SW480 (cell line): Measurements from ENCODE around the gene CD22.
"Not testable (repeated sequence)": the region's sequence is repeated elsewhere in the genome, so short reads cannot be mapped to it uniquely, and the experiment has no call there.

Experiments
- DNase-seq: peaks from one replicate; pipeline ENCODE4 v3.0.0-alpha.2; 2016; ENCODE audit warnings: low spot score

Gene CD22

DNA sequence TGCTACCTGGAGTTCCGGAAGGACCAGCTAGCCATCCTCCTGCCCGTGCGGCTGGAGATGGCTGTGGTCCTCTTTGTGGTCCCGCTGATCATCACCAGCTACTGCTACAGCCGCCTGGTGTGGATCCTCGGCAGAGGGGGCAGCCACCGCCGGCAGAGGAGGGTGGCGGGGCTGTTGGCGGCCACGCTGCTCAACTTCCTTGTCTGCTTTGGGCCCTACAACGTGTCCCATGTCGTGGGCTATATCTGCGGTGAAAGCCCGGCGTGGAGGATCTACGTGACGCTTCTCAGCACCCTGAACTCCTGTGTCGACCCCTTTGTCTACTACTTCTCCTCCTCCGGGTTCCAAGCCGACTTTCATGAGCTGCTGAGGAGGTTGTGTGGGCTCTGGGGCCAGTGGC lies 30.4 kb downstream of the CD22 start:
- DNase-seq, result not testable (repeated sequence)

DNA sequence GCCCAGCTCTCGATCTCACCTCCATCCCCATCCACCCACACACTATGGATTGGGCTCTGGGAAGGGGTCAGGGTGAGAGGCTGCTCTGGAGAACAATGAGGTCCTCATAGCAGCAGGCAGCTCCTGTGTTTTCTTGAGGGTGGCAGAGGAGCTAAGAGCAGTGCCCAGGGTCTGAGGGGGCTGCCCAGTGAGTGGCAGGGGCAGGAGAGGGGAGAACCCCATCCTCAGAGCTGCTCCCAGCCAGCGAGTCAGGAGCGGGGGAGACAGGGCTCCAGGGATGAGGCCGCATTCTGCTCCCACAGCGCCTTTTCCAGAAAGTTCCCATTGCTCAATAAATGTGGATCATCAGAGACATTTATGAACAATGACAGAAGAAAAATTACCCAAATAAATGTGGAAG lies 31.1 kb downstream of the CD22 start:
- DNase-seq, result not testable (repeated sequence)

DNA sequence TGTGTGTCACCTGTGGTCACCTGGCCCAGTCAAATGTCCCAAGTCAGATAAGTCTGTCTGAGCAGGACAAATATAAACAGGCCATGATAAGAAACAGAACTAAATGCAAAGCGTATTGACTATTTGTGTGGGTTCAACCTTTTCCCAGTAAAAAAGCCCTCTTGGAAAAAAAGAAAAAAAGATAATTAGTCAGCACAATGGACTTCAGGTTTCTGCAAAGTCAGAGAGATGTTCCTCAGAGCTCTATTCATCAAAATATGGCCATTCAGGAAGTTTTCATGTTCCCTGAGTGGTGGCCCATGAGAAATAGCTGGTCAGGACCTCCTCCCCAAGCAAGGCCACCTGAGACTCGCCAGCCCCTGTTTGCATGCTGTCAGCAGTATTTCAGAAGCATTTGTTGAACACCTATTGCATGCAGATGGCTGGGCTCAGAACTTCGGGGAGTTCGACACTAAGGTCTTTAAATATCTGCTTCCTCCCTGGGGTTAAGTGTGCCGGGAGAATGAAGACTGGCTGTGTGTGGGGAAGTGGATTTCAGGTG lies 32.0 kb downstream of the CD22 start:
- DNase-seq, result no peak

DNA sequence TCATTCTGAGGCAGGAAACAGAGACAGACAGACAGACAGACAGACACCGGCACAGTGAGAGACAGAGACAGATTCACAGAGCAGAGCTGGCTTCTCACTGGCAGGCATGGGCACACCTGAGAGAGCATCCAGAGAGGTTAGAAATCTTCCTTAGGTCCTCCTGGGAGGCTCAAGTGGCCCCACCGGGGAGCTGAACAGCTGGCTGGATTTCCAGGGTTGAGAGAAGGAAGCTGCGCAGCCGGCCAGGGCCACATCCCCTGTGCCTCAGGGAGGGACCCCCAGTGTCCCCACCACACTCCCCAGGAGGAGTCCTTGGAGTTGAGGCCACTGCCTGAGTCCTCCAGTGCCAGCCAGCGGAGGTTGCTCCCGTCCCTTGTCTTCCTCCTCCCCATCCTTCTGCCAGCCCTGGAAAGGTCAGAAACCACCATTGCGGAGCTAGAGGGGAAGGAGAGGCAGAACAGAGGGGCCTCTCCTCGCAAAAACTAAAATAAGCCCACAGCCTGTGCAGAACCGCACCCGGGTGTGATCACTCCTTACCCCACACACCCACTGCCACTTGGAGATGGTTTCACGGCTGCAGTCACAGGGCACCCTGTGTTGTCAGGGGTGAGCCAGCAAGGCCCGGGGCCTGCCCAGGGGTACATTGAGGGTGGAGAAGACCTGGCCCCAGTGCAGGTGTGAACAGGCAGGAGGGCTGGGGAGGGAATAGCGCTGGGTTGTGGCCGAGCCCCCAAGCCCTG lies 33.4 kb downstream of the CD22 start:
- no peak for DNase-seq

DNA sequence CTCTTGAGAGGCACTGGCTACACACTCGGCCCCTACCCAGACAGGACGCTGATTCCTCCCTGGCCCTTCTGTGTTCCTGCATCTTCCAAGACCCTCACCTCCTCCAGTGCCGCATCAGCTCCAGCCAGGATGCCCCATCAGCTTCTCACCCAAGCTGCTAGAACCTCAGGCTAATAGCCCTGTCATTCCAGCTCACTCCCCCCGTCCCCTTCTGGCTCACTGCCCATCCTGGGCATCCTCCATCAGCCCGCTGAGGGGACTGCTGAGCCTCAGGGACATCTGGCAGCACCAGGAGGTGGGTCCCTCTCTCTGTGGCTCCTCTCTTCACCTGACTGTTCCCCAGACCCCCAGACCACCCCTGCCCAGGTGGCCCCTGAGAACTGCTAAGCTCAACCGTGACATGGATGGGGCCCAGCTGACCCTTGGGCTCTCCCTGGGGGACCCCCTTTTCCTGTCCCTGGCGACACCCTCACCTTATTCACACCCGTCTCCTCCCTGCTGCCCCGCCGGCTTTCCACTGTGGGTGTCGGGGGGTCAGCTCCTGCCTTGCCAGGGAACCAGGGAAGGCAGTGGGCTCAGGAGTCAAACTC lies 34.1 kb downstream of the CD22 start:
- no peak for DNase-seq

DNA sequence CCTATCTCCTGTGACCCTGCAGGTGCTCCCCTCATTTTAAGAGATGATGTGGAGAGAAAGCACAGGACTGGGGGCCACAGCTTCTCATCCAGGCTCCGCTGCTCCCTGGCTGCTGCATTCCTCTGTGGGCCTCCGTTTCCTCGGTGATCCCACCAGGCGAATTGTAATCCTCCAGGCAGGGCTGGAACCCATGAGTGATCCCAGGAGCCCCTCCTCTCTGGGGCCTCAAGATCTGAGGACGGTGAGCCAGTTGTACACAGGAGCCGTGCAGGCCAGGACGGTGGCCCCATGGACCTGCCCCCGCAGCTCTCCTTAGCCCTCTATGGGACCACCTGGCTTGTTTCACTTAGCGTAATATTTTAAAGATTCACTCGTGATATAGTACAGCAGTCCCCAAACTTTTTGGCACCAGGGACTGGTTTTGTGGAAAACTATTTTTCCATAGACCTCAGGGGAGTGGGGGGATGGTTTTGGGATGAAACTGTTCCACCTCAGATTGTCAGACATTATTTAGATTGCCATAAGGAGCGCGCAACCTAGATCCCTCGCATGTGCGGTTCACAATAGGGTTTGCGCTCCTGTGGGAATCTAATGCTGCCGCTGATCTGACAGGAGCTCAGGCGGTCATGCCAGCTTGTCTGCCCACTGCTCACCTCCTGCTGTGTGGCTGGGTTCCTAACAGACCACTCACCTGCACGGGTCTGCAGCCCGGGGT lies 34.9 kb downstream of the CD22 start:
- DNase-seq, result no peak

DNA sequence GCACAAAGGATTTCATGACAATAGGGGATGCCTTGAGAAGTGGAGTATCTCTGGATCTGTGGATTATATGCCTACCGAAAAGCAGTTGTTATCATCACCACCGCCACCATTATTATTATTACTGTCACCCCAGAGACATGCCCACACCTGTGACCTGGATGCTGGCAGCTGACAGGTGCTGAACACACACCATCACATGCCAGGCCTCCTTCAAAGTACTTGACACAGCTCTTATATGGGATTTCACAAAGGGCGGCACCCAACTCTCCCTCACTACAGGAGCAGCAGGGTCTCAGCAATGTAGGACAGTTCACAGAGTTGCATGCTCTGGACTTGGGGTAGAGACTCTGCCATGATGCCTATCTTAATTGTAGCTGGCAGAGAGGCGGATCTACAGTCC lies 36.3 kb downstream of the CD22 start:
- DNase-seq, result no peak

DNA sequence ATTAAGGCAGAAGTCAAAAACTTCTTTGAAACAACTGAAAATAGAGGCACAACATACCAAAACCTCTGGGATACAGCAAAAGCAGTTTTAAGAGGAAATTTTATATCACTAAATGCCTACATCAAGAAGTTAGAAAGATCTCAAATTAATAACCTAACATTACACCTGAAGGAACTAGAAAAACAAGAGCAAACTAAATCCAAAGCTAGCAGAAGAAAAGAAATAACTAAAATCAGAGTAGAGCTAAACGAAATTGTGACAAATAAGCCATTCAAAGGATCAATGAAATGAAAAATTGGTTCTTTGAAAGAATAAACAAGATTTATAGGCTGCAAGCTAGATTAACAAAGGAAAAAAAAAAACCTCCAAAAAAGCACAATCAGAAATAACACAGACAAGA lies 39.4 kb downstream of the CD22 start:
- no peak for DNase-seq

DNA sequence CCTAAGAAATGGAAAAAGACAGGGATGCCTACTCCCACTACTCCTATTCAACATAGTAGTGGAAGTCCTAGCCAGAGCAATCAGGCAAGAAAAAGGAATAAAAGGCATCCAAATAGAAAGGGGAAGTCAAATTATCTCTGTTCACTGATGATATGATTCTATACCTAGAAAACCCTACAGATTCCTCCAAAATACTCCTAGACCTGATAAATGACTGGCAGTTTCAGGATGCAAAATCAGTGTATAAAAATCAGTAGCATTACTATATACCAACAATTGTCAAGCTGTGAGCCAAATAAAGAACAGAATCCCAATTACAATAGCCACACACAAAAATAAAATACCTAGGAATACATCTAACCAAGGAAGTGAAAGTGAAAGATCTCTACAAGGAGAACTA lies 40.5 kb downstream of the CD22 start:
- no peak for DNase-seq

DNA sequence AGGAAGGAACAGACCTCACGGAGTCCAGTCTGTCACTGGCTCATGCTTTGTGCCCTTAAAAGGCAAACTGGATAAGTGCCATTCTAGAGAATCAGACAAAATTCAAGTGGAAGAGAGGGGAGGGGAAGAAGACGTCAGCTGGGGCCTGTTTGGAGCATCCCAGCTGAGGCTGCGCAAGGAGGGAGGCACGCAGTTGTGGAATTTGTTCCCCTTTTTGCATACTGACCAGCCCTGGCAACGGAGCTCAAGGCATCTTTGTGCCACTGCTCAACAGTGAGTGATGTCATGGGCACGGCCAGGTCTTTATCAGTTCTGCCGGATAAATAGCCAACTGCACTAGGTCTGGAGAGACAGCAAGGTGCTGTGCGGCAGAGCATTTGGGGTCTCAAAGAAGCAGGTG lies 41.7 kb downstream of the CD22 start, which contains the start of gene GPR42:
TSS of gene GPR42 (plus strand) at position 347 of the 400 bp plus-strand sequence. CDS start 292 bp downstream, outside the sequence.
- no peak for DNase-seq

DNA sequence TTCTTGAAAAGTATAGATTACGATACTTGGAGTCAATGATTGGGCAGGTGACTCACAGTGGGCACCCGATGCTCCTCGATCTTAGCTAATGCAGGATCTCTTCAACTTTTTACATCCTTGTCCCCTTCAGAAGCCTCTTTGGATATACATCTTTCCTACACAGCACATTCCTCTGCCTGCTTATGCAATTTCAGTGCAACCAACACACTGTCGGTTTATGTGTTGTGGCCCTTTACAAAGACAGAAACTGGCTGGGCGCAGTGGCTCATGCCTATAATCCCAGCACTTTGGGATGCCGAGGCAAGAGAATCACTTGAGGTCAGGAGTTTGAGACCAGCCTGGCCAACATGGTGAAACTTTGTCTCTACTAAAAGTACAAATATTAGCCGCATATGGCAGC lies 44.5 kb downstream of the CD22 start:
- DNase-seq, result no peak

DNA sequence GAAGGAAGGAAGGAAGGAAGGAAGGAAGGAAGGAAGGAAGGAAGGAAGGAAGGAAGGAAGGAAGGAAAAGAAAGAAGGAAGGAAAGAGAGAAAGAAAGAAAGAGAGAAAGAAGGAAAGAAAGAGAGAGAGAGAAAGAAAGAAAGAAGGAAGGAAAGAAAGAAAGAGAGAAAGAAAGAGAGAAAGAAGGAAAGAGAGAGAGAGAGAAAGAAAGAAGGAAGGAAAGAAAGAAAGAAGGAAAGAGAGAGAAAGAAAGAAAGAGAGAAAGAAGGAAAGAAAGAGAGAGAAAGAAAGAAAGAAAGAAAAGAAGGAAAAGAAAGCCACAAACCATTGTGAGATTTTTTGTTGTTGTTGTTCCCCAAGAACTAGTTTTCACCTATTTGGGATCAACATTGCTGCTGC lies 45.0 kb downstream of the CD22 start:
- not testable (repeated sequence) for DNase-seq

DNA sequence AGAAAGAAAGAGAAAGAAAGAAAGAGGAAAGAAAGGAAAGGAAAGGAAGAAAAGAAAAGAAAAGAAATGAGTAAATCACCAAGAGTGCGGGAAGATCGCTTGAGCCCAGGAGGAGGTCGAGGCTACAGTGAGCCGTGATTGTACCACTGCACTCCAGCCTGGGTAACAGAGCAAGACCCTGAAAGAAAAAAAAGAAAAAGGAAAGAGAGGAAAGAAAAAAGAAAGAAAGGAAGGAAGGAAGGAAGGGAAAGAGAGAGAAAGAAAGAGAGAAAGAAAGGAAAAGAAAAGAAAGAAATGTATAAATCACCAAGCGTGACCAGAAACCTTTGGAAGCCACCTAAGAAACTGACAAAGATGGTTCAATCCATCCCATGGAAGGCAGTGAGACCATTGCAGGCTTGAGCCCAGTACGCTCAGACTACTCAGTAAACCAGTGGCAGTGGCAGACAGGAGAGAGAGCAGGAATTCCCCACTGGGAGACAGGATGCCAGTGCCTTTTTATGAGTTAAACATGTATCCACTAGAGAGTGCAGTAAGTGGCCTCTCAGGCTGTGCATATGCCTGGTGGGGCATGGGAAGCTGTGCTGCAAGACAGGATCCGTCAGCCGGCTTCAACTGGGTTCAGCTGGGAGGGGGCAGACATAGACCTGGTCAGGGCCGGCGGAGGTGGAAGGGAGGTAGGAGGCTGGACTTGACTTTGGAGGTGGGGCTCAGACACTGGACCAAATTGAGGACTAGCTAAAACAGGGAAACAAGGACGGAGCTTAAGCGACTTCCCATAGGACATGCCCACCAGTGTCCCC lies 46.7 kb downstream of the CD22 start:
- peak; percentile 25 for DNase-seq

DNA sequence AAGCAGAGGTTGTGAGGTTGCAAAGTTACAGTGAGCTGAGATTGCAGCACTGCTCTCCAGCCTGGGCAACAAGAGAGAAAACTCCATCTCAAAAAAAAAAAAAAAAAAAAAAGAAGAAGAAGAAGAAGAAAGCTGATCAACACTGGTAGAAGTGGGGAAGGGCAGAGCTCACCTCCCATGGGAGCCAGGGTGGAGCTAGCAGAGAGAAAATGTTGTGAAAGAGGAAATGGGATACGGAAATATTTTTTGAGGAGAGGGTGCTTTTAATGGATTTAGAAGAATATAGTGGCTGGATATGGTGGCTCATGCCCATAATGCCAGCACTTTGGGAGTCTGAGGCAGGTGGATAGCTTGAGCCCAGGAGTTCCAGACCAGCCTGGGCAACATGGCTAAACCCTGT lies 48.7 kb downstream of the CD22 start:
- no peak for DNase-seq

DNA sequence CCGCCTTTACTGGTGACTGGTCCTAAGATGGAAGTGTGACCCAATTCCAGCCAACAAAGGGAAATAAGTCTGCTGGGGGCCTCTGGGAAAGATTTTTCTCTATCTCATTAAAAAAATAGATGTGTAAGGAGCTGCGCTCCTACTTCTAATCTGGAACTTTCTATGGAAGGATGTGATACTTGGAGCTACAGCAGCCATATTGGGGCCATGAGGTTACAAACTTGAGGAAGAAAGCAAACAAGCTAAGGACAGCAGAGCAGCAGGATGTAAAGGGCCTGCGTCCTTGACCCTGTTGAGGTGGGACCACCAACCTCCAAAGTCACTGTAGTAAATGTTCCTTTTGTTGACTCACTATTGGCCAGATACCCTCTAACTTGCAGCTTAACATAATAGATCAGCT lies 49.4 kb downstream of the CD22 start:
- no peak for DNase-seq

DNA sequence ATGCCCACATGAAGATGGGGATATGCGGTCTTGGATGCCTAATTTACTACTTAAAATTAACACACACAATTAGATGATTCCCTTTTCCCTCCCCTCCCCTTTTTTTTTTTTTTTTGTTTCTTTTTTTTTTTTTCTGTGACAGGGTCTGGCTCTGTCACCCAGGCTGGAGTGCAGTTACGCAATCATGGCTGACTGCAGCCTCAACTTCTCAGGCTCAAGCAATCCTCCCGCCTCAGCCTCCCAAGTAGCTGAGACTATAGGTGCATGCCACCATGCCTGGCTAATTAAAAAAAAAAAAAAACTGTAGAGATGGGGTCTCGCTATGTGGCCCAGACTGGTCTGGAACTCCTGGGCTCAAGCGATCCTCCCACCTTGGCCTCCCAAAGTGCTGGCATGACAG lies 50.6 kb downstream of the CD22 start:
- not testable (repeated sequence) for DNase-seq

DNA sequence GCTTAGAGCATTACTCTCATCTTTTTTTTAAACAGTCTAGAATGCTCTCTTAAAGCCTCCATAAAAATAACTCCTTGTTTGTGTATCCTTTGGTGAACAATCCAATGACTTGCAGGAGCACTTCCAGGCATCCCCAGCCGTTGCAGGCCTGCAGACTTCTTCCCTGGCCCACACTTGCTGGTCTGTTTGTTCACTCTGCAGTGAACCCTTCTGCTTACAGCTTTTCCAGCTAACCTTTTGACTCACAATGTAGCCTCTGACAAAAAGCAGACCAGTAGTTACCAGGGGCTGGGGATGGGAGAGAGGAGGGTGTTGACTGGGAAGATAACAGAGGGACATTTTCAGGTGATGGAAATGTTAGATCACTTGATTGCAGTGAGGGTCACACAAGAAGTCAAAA lies 51.0 kb downstream of the CD22 start:
- DNase-seq, result no peak

DNA sequence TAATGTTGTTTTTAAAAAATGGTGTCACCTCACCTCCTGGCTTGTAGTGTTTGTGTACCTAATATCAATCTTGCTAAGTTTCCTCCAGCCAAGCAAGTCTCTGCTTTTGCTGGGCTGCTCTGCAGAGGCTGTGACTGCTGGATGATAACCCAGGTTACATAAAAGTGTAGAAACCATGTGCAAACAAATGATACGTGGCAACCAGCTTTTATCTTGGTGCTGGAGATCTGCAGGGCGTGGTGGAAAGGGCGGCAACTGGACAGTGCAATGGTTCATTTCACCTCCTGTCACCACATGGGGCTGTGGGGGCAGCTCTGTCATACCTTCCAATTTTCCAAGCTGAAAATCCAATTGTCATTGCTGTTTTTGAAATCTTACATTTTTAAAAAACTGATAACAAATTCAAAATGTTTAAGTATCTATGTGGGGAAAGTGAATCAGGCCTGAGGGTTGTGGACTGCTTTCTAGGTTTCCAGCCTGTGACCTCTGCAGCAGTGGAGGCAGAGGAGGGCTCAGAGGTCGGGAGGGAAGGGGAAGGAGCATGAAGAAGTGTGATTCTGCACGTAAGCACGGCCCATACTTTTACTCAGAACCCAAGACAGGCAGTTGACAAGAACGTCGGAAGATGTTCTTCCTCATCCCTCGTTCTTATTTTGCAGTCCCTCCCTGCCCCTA lies 51.6 kb downstream of the CD22 start:
- DNase-seq, result no peak

DNA sequence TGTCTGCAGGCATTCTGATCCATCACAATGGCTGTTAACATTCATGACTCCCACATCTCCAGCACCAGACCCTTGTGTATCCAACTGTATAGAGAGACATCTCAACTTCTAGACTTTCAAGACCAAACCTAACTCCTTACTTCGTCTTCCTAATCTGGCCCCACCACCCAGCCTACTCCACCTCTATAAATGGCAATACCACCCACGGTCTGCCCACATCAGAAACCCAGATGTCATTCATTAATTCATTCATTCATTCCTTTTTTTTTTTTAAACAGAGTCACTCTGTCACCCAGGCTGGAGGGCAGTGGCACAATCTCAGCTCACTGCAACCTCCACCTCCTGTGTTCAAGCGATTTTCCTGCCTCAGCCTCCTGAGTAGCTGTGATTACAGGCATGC lies 52.3 kb downstream of the CD22 start:
- no peak for DNase-seq

DNA sequence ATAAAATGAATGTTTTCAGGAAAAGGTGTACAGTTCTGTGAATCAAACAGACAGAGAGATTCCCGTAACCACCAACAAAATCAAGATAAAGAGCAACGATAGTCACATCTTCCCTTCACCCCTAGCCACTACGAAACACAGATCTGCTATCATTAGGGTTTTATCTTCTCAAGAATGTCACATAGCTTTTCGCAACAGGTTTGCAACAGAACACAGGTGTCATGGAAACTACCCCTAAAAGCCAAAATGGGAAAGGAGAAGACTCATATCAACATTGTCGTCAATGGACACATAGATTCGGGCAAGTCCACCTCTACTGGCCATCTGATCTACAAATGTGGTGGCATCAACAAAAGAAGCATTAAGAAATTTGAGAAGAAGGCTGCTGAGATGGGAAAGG lies 52.9 kb downstream of the CD22 start:
- DNase-seq, result no peak

DNA sequence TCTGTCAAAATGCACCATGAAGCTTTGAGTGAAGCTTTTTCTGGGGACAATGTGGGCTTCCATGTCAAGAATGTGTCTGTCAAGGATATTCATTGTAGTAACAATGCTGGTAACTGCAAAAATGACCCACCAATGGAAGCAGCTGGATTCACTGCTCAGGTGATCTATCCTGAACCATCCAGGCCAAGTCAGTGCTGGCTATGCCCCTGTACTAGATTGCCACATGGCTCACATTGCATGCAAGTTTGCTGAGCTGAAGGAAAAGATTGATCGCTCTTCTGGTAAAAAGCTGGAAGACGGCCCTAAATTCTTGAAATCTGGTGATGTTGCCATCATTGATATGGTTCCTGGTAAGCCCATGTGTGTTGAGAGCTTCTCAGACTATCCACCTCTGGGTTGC lies 54.5 kb downstream of the CD22 start:
- no peak for DNase-seq
